ENCODE data around the gene ZDHHC7. TPM values are rescaled to one million over a fixed set of nuclear protein-coding genes. Genes with fewer than 3 reads are reported as not detected.

Gene ZDHHC7
- total RNA-seq, 1 experiment from 2014 or later, result 39.1 TPM

DNA sequence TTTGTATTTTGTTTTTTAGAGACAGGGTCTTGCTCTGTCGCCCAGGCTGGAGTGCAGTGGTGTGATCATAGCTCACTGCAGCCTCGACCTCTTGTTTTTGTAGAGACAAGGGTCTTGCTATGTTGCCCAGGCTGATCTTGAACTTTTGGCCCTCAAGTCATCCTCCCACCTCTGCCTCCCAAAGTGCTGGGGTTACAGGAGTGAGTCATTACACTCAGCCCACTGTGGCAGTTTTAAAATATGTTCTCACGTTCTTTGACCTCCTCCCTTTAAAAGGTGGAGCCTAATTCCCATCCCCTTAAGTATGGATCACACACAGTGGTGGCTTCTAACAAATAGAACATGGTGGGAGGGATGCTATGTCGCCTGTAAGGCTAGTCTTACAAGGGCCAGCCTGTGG lies 67.7 kb downstream of the ZDHHC7 start:
- Histone ChIP-seq H3K9me3 (ENCODE audit: control insufficient read depth, low read depth, low read length) (no peaks in the 10 kb centered on the region), H3K4me2 (ENCODE audit: insufficient read depth, insufficient read length, low read length) (no peak overlapping the region), H3K4me1 (ENCODE audit: insufficient read depth, low read length) (no peaks in the 10 kb centered on the region), H3K18ac (ENCODE audit: insufficient read length, low read depth, low read length) (no peak overlapping the region), H3K79me1 (ENCODE audit: insufficient read depth, low read depth, low read length, poor library complexity, severe bottlenecking) (no peaks in the 10 kb centered on the region), H3T11ph (ENCODE audit: low read length) (no peak overlapping the region), H3K9ac (ENCODE audit: extremely low read depth, insufficient read length, low read length) (no peak overlapping the region), H2BK15ac (ENCODE audit: low read depth, low read length) (no peak overlapping the region), H2AFZ (ENCODE audit: low read length) (no peak overlapping the region), H3K27ac (ENCODE audit: insufficient read length, low read depth, low read length) (no peak overlapping the region), H2BK5ac (ENCODE audit: insufficient read length, low read length) (no peak overlapping the region), H2BK12ac (ENCODE audit: insufficient read length, low read depth, low read length) (no peak overlapping the region), H2BK20ac (ENCODE audit: low read depth, low read length, poor library complexity, severe bottlenecking) (no peak overlapping the region), H2BK120ac (ENCODE audit: low read depth, low read length, poor library complexity, severe bottlenecking) (no peak overlapping the region), H4K8ac (replicated peaks; ENCODE audit: insufficient read length, low read depth, low read length) (no peak overlapping the region), H4K91ac (ENCODE audit: insufficient read length, low read depth, low read length) (no peak overlapping the region), H3K56ac (ENCODE audit: insufficient read length, low read depth, low read length) (no peak overlapping the region), H4K5ac (ENCODE audit: insufficient read length, low read depth, low read length) (no peak overlapping the region), H4K20me1 (ENCODE audit: control insufficient read depth, insufficient read depth, insufficient read length) (no peaks in the 10 kb centered on the region), H2AK5ac (ENCODE audit: insufficient read length, low read length) (no peak overlapping the region), H3K14ac (ENCODE audit: insufficient read depth, low read length) (no peak overlapping the region), H3K23me2 (ENCODE audit: insufficient read length, low read depth, low read length, poor library complexity, severe bottlenecking) (no peaks in the 10 kb centered on the region), H3K79me2 (ENCODE audit: insufficient read depth, low read length) (no peaks in the 10 kb centered on the region), H3K23ac (ENCODE audit: insufficient read length, low read depth, low read length) (no peak overlapping the region), H3K27me3 (ENCODE audit: insufficient read depth, low read length) (no peaks in the 10 kb centered on the region), H3K4ac (ENCODE audit: low read depth, low read length) (no peak overlapping the region)
- Mint-ChIP-seq H3K9me3 (peaks cover 0 to 1% of the 10 kb centered on the region in 2 experiments; a peak in 1 of 5 replicates), H3K27ac (no peak overlapping the region), H3K4me1 (peaks cover 0 to 3% of the 10 kb centered on the region in 2 experiments; a peak in 1 of 4 replicates), H3K36me3 (ENCODE audit: insufficient read depth in 1 of 3, low read depth in 3 of 3) (no peaks in the 10 kb centered on the region), H3K4me3 (no peak overlapping the region), H3K27me3 (ENCODE audit: low read depth) (peaks cover 3% of the 10 kb centered on the region)
- no CpG with 5 or more reads among the region's 4 CpGs for WGBS (ENCODE audit: extremely low coverage, insufficient read length, low lambda C conversion rate)
- TF ChIP-seq, protein P1, sequence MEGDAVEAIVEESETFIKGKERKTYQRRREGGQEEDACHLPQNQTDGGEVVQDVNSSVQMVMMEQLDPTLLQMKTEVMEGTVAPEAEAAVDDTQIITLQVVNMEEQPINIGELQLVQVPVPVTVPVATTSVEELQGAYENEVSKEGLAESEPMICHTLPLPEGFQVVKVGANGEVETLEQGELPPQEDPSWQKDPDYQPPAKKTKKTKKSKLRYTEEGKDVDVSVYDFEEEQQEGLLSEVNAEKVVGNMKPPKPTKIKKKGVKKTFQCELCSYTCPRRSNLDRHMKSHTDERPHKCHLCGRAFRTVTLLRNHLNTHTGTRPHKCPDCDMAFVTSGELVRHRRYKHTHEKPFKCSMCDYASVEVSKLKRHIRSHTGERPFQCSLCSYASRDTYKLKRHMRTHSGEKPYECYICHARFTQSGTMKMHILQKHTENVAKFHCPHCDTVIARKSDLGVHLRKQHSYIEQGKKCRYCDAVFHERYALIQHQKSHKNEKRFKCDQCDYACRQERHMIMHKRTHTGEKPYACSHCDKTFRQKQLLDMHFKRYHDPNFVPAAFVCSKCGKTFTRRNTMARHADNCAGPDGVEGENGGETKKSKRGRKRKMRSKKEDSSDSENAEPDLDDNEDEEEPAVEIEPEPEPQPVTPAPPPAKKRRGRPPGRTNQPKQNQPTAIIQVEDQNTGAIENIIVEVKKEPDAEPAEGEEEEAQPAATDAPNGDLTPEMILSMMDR (conservative IDR thresholded peaks at IDR 0.05), result no peak
- DNase-seq, result no peak

Measured in H9 (cell line).